Heart right ventricle (tissue), 16 donors: ENCODE data around the gene SEPTIN3. TPM values are rescaled to one million over a fixed set of nuclear protein-coding genes. Genes with fewer than 3 reads are reported as not detected.
"Not testable (repeated sequence)": the region's sequence is repeated elsewhere in the genome, so short reads cannot be mapped to it uniquely, and the experiment has no call there.

Experiments
- ATAC-seq, 8 donors: fragments of 200-7000 bp; cut with Tn5 transposase; one replicate each; pipeline ENCODE4 v1.9.1; 2020; ENCODE audit warnings: mild to moderate bottlenecking in 8 of 8, moderate library complexity in 8 of 8, moderate number of reproducible peaks in 1 of 8
- DNase-seq, 2 donors: peaks; one replicate each; pipeline ENCODE4 v3.0.0-alpha.2; 2020
- H3K27ac ChIP-seq, 10 donors: fragments of 200-600 bp; sonication (generic) in 2 of 10; one replicate each; pipeline versions ENCODE4 v1.5.0 to v1.8.0; 2020 to 2022; ENCODE audit warnings: mild to moderate bottlenecking in 3 of 10
- H3K27me3 ChIP-seq, 7 donors: fragments of 200-600 bp; one replicate each; pipeline ENCODE4 v1.8.0; 2021 to 2022; ENCODE audit warnings: mild to moderate bottlenecking in 2 of 7
- H3K36me3 ChIP-seq, 9 donors: fragments of 200-600 bp; sonication (generic) in 1 of 9; one replicate each; pipeline versions ENCODE4 v1.5.0 to v1.8.0; 2020 to 2022; ENCODE audit warnings: mild to moderate bottlenecking in 2 of 9
- H3K4me1 ChIP-seq, 9 donors: fragments of 200-600 bp; sonication (generic) in 1 of 9; one replicate each; pipeline versions ENCODE4 v1.5.0 to v1.8.0; 2020 to 2022; ENCODE audit warnings: mild to moderate bottlenecking in 4 of 9
- H3K4me3 ChIP-seq, 10 donors: fragments of 200-600 bp; sonication (generic) in 2 of 10; one replicate each; pipeline versions ENCODE4 v1.5.0 to v1.8.0; 2020 to 2022; ENCODE audit warnings: mild to moderate bottlenecking in 7 of 10, moderate library complexity in 2 of 10
- H3K9me3 ChIP-seq, 11 donors: fragments of 200-600 bp in 10 of 11; sonication (generic) in 2 of 11; one replicate each; pipeline versions ENCODE4 v1.5.0 to v1.8.0; 2013 to 2022; ENCODE audit warnings: mild to moderate bottlenecking in 2 of 11, control low read depth in 1 of 11, moderate library complexity in 1 of 11
- WGBS, 2 donors: extraction: QIAGEN DNeasy Blood & Tissue Kit; methylation state at CpG; one replicate each; pipeline ENCODE4 v1.1.7; 2013; ENCODE audit warnings: inconsistent platforms in 1 of 2; 5-methylcytosine and 5-hydroxymethylcytosine counted together
- intact Hi-C, 10 donors: fragments of 100-400 bp; cut with DNase I; formaldehyde crosslinking; loops; one replicate each; pipeline versions ENCODE4 v1.11.1 to v1.14.2; 2022
- polyA plus RNA-seq, 2 donors: library from polyadenylated mRNA; stranded (reverse); fragments of 200-250 nt; gene quantifications; one replicate each; pipeline ENCODE4 v1.2.3, GENCODE V29; 2013
- total RNA-seq, 10 donors: library from RNA; stranded (reverse); fragmentation: NEBNext Ultra II Directional in 3 of 10; extraction: Animal tissue kit (Norgen Biotek cat#: 25700) in 3 of 10; gene quantifications; one replicate each; pipeline versions ENCODE4 v1.2.1 to v1.2.4, GENCODE V29; 2021 to 2023
- TF ChIP-seq, protein P1 (sequence below), 9 donors: fragments of 200-600 bp; sonication (generic) in 2 of 9; IDR thresholded peaks; one replicate each; pipeline versions ENCODE4 v1.5.0 to v1.8.0; 2021 to 2022; ENCODE audit warnings: antibody characterized with exemption in 9 of 9, mild to moderate bottlenecking in 5 of 9, moderate library complexity in 1 of 9
- donor health status: Arrhythmogenic right ventricular cardiomyopathy.
- donor health status: ischemic (EF 13 %, LVEDD 7.1; RV severe dilation, severe dysfunction).
- donor health status: healthy with polysubstance abuse.
- donor health status: DM: no; HTN: yes; CAD: no.
- donor health status: DM: no; HTN: no; CAD: no.
- donor health status: ischemic (EF 25% LVEDD 6.9; RV normal size, moderate dysfunction).
- donor health status: ischemic (EF 25% LVEDD 5.7; RV mildly dilated, moderate dysfunction).
- donor health status: healthy.
- donor health status: DM: yes; HTN: yes; CAD: no.
- donor health status: Ischemic cardiomyopathy.
- donor health status: ischemic (EF 35%, LVEDD 5.7; RV mildly dilated, moderate dysfunction).
- donor health status: nonischemic (EF 11% LVEDD 7.7; RV severe dilation, severe dysfunction).
- donor health status: DM: yes; HTN: yes; CAD: no.
- donor health status: PGD.
- donor health status: ischemic (EF 29% LVEDD 5.4; RV normal size, mild dysfunction).
- donor health status: nonischemic (EF 23%, LVEDD 6.1; RV moderate dilation, normal function).

Gene SEPTIN3
- total and polyA plus RNA-seq, 12 donors, result 0.03 to 0.44 (median 0.10) TPM; not detected in 6

DNA sequence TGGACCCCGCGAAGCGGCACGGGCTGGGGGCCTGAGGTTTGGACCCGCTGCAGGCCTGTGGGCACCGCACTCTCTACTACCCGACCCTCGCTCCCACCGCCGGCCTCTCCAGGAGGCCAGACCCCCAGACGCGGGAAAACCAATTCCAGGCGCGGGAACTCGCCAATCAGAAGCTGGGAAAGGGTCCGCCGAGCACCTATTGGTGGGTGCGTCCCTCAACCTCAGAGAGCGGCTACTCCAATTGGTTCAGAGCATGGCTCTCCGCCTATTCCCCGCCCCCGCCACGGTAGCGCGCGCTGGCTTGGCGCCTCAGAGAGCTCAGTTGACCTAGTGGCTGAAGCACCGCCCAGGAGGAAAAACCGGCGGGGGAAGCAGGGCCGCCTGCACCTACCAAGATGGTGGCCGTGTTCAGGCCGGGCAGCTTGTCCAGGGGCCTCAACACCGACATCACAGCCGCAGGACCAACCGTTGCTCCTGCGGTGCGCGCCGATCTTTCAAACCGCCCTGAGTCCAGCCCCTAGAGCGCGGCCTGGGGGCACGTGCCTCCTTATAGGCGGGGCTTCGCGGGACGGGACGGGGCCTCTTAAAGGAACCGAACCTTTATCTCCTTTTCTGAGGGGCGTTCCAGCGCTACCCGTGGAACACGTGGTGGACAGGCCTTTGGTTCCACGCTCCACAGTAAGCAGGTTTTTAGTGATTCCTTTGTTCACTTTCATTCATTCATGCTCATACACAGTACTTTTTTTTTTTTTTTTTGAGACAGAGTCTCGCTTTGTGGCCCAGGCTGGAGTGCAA lies 22.4 kb upstream of the SEPTIN3 start, which contains the start of gene CENPM:
TSS of gene CENPM (minus strand) at position 524 of the 795 bp plus-strand sequence. CDS start at position 448, 76 bp downstream.
- Histone ChIP-seq H3K27me3 (peaks cover 0 to 8% (median 0%) of the 10 kb centered on the region in 7 donors), H3K4me1 (peaks cover 0 to 24% (median 13%) of the 10 kb centered on the region in 9 donors), H3K4me3 (peak within 1 kb of the TSS; percentile 39 to 87 (median 65)), H3K27ac (peak within 1 kb of the TSS in 4 of 10 donors; percentile 7 to 71 (median 34)), H3K36me3 (no peaks in the 10 kb centered on the region), H3K9me3 (no peaks in the 10 kb centered on the region)
- WGBS, 2 donors, result 1 to 2% methylated on average over 54 to 56 of the region's 56 CpGs
- intact Hi-C loops, result no loop called here
- peak; percentile 96 to 99 (median 98) for ATAC-seq
- TF ChIP-seq, protein P1, sequence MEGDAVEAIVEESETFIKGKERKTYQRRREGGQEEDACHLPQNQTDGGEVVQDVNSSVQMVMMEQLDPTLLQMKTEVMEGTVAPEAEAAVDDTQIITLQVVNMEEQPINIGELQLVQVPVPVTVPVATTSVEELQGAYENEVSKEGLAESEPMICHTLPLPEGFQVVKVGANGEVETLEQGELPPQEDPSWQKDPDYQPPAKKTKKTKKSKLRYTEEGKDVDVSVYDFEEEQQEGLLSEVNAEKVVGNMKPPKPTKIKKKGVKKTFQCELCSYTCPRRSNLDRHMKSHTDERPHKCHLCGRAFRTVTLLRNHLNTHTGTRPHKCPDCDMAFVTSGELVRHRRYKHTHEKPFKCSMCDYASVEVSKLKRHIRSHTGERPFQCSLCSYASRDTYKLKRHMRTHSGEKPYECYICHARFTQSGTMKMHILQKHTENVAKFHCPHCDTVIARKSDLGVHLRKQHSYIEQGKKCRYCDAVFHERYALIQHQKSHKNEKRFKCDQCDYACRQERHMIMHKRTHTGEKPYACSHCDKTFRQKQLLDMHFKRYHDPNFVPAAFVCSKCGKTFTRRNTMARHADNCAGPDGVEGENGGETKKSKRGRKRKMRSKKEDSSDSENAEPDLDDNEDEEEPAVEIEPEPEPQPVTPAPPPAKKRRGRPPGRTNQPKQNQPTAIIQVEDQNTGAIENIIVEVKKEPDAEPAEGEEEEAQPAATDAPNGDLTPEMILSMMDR (IDR thresholded peaks at IDR 0.05), result peak in 1 of 9 donors; percentile 3
- DNase-seq, result peak; percentile 89 to 93

DNA sequence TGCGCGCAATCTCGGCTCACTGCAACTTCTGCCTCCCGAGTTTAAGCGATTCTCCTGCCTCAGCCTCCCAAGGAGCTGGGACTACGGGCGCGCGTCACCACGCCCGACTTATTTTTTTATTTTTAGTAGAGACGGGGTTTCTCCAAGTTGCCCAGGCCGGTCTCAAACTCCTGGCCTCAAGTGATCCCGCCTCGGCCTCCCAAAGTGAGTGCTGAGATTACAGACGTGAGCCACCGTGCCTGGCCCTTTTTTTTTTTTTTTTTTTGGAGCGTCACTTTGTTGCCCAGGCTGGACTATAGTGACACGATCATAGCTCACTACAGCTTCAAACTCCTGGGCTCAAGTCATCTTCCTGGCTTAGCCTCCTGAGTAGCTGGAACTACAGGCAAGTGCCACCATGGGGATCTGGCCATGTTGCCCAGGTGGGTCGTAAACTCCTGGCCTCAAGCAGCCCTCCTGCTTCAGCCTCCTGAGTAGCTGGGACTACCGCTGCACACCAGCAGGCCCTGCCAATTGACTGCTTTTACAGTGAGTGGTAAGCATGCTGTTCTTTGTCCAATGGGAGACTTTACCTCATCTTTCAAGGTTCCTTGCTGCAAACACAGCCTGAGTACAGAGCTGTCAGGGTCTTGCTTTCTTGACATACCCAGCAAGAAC lies 21.7 kb upstream of the SEPTIN3 start:
- H3K9me3 ChIP-seq, result no peaks in the 10 kb centered on the region
- no peak for ATAC-seq
- 73 to 74% methylated on average over 21 of the region's 21 CpGs for WGBS, 2 donors
- peaks cover 0 to 15% (median 0%) of the 10 kb centered on the region in 7 donors for H3K27me3 ChIP-seq
- TF ChIP-seq, protein P1 (IDR thresholded peaks at IDR 0.05), result no peak
- no peak for DNase-seq
- H3K4me3 ChIP-seq, result peak overlapping the region in 9 of 10 donors; percentile 42 to 87 (median 66)
- H3K27ac ChIP-seq, result peak overlapping the region in 2 of 10 donors; percentile 62 to 71
- no peaks in the 10 kb centered on the region for H3K36me3 ChIP-seq
- intact Hi-C loops, result no loop called here
- peaks cover 0 to 24% (median 13%) of the 10 kb centered on the region in 9 donors for H3K4me1 ChIP-seq

DNA sequence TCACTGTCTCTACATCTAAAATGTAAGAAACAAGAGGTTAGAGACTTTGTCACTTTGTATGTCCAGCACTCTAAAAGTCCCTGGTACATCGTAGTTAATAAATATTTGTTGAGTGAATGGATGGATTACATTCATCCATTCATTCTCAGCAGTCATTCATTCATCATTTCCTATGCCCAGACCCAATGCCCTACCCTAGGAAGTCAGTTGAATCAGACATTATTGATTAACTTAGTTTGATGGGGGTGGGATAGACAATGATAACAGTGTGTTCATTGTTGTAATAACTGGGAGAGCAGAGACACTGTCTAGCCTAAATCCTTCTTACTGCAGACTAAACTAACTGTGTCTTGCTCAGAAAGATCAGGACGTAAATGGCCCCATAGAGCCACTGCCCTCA lies 21.1 kb upstream of the SEPTIN3 start:
- Histone ChIP-seq H3K9me3 (no peaks in the 10 kb centered on the region), H3K27me3 (peaks cover 0 to 15% (median 0%) of the 10 kb centered on the region in 7 donors), H3K27ac (no peak overlapping the region), H3K4me1 (peaks cover 0 to 24% (median 13%) of the 10 kb centered on the region in 9 donors), H3K4me3 (no peak overlapping the region), H3K36me3 (no peaks in the 10 kb centered on the region)
- ATAC-seq (no peak), DNase-seq (no peak)
- WGBS, 2 donors, result 94 to 96% methylated on average over 2 of the region's 2 CpGs
- TF ChIP-seq, protein P1 (IDR thresholded peaks at IDR 0.05), result no peak
- intact Hi-C loops, result no loop called here

DNA sequence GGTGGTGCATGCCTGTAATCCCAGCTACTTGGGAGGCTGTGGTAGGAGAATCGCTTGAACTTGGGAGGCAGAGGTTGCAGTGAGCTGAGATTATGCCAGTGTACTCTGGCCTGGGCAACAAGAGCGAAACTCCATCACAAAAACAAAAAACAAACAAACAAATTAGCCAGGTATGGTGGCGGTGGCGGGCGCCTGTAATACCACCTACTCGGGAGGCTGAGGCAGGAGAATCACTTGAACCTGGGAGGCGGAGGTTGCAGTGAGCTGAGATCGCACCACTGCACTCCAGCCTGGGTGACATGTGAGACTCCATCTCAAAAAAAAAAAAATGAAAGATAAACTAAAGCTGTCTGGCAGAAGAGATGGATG lies 20.3 kb upstream of the SEPTIN3 start:
- DNase-seq, H3K27ac ChIP-seq, ATAC-seq, H3K9me3 ChIP-seq, H3K36me3 ChIP-seq, intact Hi-C loops, H3K4me3 ChIP-seq: not testable (repeated sequence)
- Histone ChIP-seq H3K4me1 (peaks cover 0 to 24% (median 10%) of the 10 kb centered on the region in 9 donors), H3K27me3 (peaks cover 0 to 15% (median 0%) of the 10 kb centered on the region in 7 donors)
- WGBS, 2 donors, result 84 to 97% methylated on average over 8 of the region's 8 CpGs
